ENCODE results near the gene TXNRD2.
A peak's percentile ranks its signal among the peaks of the same experiment; 100 is the strongest.
"Not testable (repeated sequence)": the region's sequence is repeated elsewhere in the genome, so short reads cannot be mapped to it uniquely, and the experiment has no call there.

The TXNRD2 gene

DNA sequence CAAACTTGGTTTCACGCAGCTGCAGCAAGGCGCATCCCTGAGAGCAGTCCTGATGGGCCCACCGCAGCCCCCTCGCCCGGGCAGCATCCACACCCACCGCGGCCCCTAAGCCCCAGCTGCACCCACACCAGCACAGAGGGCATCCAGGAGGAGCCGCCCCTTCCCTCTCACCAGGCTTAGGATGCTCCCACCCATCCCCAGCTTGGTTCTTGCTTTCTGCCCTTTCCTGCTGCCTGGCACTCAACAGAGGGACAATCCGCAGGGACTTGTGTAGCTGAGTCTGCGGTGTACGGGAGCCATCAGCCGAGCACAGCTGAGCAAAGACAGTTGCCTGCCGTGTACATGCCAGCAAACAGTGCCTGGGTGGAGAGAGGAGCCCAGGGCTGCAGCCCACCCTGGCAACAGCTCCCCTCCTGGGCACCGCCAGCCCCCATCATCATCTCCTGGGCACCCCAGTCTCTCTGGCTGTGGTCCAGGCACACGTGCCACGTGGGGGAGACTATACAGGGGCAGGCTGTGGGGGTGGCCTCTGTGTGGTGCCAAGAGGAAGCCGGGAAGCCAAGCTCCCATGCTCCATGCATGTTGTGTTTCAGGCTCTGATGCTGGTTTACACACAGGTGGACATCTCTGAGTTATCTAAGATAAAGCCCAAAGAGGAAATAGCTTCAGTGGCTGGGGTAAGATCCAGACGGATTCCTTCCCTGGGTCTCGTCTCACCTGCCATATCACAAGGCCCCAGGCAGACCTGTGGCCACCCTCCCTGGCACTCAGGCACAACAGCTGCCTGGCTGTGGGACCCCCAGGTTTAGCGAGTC lies 50.9 kb downstream of the TXNRD2 start:
- DNase-seq (ENCODE audit: low read depth in 2 of 3, low spot score in 1 of 3), result no peak

DNA sequence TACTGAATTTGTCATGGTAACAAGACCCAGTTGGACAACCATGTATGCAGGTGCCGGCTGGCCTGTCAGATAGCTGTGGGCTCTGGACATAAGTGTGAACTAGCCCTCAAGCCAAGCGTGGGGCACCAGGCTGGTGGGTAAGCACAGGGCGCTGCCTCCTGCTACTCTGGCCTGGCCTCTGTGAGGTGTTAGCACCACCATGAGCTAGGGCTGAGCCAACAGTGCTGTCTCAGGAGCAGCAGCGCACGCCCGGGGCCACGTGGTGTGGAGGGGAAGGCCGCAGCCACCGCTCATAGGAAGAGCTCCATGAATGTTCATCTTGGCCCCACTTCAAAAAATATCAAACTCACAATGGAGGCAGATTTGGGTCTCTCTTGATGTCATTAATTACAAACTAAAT lies 51.7 kb downstream of the TXNRD2 start:
- peak in 1 of 3 donors; percentile 33 for DNase-seq (ENCODE audit: low read depth in 2 of 3, low spot score in 1 of 3)

DNA sequence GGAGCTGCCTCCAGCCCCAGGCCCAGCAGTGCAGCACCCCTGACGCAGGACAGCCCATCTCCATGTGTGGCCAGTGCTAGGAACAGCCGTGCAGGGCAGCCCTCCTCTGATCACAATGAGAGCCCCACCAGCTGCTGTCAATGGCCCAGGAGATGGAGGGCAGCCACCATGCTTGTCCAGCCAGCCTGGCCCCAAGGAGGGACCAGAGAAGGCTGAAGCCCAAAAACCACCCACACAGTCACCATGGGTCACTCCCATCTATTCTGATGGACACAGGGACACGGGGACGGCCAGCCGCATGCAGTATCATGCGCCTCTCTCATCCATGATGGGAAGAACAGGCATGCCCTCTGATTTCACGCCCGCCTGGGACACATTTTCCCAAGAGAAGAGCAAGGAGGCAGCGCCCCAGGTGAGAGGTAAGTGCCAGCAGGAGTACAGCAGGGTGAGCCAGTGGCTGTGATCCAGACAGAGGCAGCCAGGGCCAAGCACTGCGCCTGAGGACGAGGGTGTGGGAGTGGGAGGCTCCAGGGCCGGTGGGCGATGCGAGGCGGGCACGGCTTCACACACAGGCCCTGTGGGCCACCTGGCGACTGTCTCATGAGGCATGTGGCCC lies 53.4 kb downstream of the TXNRD2 start:
- no peak for DNase-seq (ENCODE audit: low read depth in 2 of 3, low spot score in 1 of 3)

DNA sequence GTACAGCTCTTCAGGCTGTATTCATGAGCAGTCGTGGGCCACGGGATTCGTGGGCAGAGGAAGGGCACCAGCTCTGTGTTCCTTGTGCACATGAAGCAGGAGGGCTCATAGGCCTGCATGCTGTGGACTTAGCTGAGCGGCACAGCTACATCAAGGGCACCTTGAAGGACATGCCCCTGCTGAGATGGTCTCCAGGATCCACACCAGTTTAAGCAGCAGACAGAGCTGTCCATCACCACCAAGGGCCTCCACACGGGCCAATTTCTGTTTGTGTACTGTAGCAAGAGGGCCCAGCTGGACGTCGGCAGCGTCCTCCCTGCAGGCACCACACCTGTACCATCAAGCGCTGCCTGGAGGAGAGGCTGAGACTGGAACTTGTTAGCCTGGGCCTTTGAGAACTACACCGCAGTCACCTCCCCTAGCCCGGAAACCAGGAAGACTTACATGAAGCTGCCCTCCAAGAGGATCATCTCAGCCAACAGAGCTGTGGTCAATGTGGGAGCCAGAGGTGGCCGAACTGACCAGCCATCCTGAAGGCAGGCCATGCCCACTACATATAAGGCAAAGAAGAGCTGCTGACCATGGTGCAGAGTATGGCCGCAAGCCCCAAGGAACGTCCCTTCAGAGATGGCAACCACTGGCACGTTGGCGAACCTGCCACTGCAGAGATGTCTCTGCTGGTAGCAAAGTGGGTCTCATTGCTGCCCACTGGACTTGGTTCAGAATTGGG lies 54.2 kb downstream of the TXNRD2 start:
- DNase-seq (ENCODE audit: low read depth in 2 of 3, low spot score in 1 of 3), result no peak

- DNase-seq (ENCODE audit: low read depth in 2 of 3, low spot score in 1 of 3), result no peak
Observed at GRCh38 chr22:19886605-19887255, 54.9 kb downstream of the TXNRD2 start.

- no peak for DNase-seq (ENCODE audit: low read depth in 2 of 3, low spot score in 1 of 3)
Observed at GRCh38 chr22:19885841-19886592, 55.6 kb downstream of the TXNRD2 start.

DNA sequence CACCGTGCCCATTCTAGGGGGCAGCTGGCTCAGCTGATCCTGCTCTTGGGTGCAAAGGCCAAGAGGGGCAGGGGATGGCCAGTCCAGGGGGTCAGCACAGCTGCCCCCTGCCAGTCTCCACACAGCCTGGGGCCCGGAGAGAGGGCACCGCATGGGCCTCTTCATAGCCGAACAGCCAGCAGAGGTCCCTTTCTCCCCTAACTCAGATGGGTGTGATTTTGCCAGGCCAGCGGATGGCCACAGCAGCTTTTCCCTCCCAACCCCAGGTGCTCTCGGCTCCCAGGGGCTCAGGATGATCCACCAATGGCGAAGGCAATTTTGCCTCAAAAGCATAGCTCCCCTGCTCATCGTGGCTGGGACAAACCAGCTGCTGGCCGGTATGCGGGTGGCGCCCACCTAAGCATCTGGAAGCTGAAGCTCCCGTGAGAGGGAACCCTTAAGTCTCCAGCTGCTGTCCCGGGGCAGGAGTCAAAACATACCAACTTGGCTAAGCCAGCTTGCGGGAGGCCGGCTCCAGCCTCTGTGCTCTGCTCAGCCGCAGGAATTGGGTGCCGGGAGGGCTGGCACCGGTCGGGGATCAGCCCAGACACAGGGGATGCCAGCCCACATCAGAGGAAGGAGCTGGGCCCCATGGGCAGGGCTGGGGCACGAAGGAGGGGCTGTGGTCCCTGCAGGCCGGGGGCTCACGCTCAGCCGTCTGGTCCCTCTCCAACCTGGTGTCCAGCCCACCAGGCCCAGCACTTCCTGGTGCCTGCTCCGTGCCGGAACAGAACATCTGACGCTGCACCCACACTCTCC lies 56.5 kb downstream of the TXNRD2 start:
- no peak for DNase-seq (ENCODE audit: low read depth in 2 of 3, low spot score in 1 of 3)

DNA sequence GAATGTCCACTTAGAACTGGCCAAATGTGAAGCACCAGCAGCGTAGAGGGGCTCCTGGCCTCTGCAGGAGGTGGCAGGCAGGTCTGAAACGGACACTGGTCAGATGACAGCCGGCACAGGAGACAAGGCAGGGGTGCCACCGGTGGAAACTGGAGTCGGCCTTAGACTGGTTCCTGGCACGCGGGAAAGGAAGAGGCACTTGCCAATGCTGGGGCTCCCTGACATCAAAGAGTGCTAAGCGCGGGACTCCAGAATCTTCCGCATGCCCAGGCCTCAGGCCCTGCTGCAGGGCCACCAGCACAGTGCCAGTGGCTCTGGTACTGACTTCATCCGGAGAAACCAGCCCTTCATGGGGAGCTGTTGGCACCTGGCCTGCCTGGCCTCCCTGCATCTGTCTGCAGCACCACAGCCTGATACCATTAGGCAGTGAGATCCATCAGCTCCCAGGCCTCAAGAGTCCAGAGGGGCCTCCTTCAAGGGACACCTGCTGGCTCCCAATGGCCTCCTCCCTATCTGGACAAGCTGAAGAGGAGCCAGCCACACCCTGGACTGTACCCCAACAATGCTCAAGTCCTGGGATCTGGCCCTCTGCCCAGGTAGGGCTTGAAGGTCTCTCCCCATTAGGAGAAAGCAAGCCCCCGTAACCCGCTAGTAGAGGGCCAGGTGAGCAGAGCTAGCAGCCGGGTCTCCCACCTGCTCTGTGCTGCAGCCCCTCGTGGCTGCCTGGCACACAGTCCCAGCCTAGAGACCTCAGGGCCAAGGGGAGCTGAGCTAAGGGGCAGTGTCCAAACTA lies 57.3 kb downstream of the TXNRD2 start:
- no peak for DNase-seq (ENCODE audit: low read depth in 2 of 3, low spot score in 1 of 3)

DNA sequence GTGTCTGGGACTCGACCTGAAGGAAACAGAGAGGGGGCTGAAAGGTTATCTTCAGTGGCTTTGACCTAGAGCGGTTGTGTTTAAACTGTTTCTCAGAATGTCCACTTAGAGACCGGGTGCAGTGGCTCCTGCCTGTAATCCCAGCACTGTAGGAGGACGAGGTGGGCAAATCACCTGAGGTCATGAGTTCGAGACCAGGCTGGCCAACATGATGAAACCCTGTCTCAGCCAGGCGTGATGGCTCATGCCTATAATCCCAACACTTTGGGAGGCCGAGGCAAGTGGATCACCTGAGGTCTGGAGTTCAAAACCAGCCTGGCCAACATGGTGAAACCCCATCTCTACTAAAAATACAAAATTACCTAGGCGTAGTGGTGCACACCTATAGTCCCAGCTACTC lies 58.2 kb downstream of the TXNRD2 start:
- DNase-seq (ENCODE audit: low read depth in 2 of 3, low spot score in 1 of 3), result not testable (repeated sequence)

- no peak for DNase-seq (ENCODE audit: low read depth in 2 of 3, low spot score in 1 of 3)
Observed at GRCh38 chr22:19882446-19883381, 58.9 kb downstream of the TXNRD2 start.

GRCh38 chr22:19880786-19881569 lies 60.6 kb downstream of the TXNRD2 start:
- no peak for DNase-seq (ENCODE audit: low read depth in 2 of 3, low spot score in 1 of 3)

- DNase-seq (ENCODE audit: low read depth in 2 of 3, low spot score in 1 of 3), result no peak
Observed at GRCh38 chr22:19879992-19880785, 61.4 kb downstream of the TXNRD2 start.

- DNase-seq (ENCODE audit: low read depth in 2 of 3, low spot score in 1 of 3), result no peak
Observed at GRCh38 chr22:19879643-19879991, 62.0 kb downstream of the TXNRD2 start.

- no peak for DNase-seq (ENCODE audit: low read depth in 2 of 3, low spot score in 1 of 3)
Observed at GRCh38 chr22:19879246-19879570, 62.4 kb downstream of the TXNRD2 start.

- DNase-seq (ENCODE audit: low read depth in 2 of 3, low spot score in 1 of 3), result no peak
Observed at GRCh38 chr22:19878461-19879245, 63.0 kb downstream of the TXNRD2 start.

Measured in stimulated activated CD4-positive, alpha-beta T cell treated with anti-CD3 and anti-CD28 coated beads, Interleukin-12 subunit alpha, Interleukin-12 subunit beta, amount 100 ng/mL, for 48 hours (primary cell).